ENCODE measurements around the gene TMEM63B.

Gene TMEM63B

GRCh38 chr6:44111434-44112417, 15.6 kb upstream of the TMEM63B start:
- TF ChIP-seq CTCF (IDR thresholded peaks at IDR 0.05; ENCODE audit: insufficient read depth, missing control alignments) = no peak
- FAIRE-seq (no peak), DNase-seq (ENCODE audit: insufficient read length, low spot score) (no peak)

- TF ChIP-seq CTCF (IDR thresholded peaks at IDR 0.05; ENCODE audit: insufficient read depth, missing control alignments) = no peak
- FAIRE-seq = no peak
- no peak for DNase-seq (ENCODE audit: insufficient read length, low spot score)
These were observed 13.9 kb upstream of the TMEM63B start for GRCh38 chr6:44113414-44113813.

GRCh38 chr6:44115866-44116265, 11.5 kb upstream of the TMEM63B start:
- FAIRE-seq (no peak), DNase-seq (ENCODE audit: insufficient read length, low spot score) (no peak)
- no peak for TF ChIP-seq CTCF (IDR thresholded peaks at IDR 0.05; ENCODE audit: insufficient read depth, missing control alignments)

- no peak for FAIRE-seq
- DNase-seq (ENCODE audit: insufficient read length, low spot score) = no peak
These were observed 10.5 kb upstream of the TMEM63B start for GRCh38 chr6:44116641-44117382.

GRCh38 chr6:44117397-44118128, 9.8 kb upstream of the TMEM63B start:
- FAIRE-seq = no peak
- DNase-seq (ENCODE audit: insufficient read length, low spot score) = no peak
- no peak for TF ChIP-seq CTCF (IDR thresholded peaks at IDR 0.05; ENCODE audit: insufficient read depth, missing control alignments)

More at GRCh38 chr6:44116641-44117382, 10.5 kb upstream of the TMEM63B start:
- no peak for TF ChIP-seq CTCF (IDR thresholded peaks at IDR 0.05; ENCODE audit: insufficient read depth, missing control alignments)

GRCh38 chr6:44119704-44120262, 7.6 kb upstream of the TMEM63B start:
- no peak for DNase-seq (ENCODE audit: insufficient read length, low spot score)

More at GRCh38 chr6:44119704-44120262, 7.6 kb upstream of the TMEM63B start:
- no peak for TF ChIP-seq CTCF (IDR thresholded peaks at IDR 0.05; ENCODE audit: insufficient read depth, missing control alignments)
- no peak for FAIRE-seq
